Neural cell (in vitro differentiated cells): ENCODE data around the gene DNAJC18. TPM values are rescaled to one million over a fixed set of nuclear protein-coding genes. Genes with fewer than 3 reads are reported as not detected.

Experiments used
- H2AFZ ChIP-seq: fragments of 200-600, 300-800 bp; sonication (generic), shearing (Covaris generic); 2 replicates; pipeline ENCODE4 v1.6.0; 2014; ENCODE audit warnings: low read depth, mild to moderate bottlenecking, antibody characterized with exemption, low read length, moderate library complexity
- H3F3A ChIP-seq: fragments of 200-600 bp; shearing (Covaris generic); 2 replicates; pipeline ENCODE4 v1.6.1; 2016; ENCODE audit warnings: mild to moderate bottlenecking, moderate library complexity, mixed read lengths, antibody characterized with exemption, low read length; ENCODE audit not compliant: insufficient read depth, poor library complexity, severe bottlenecking
- H3K27ac ChIP-seq: fragments of 200-600, 300-800 bp; sonication (generic), shearing (Covaris generic); 2 replicates; pipeline ENCODE4 v1.5.1; 2014; ENCODE audit warnings: mild to moderate bottlenecking, low read length, moderate library complexity
- H3K27me3 ChIP-seq: fragments of 300-800, 200-600 bp; sonication (generic), shearing (Covaris generic); 2 replicates; pipeline ENCODE4 v1.6.0; 2014; ENCODE audit warnings: mild to moderate bottlenecking, low read depth, low read length, moderate library complexity; ENCODE audit not compliant: insufficient read depth
- H3K36me3 ChIP-seq: fragments of 300-800, 200-600 bp; sonication (generic), shearing (Covaris generic); 2 replicates; pipeline ENCODE4 v1.5.1; 2014; ENCODE audit warnings: mild to moderate bottlenecking, antibody characterized with exemption, low read length, moderate library complexity; ENCODE audit not compliant: insufficient read depth
- H3K4me2 ChIP-seq: fragments of 300-800, 200-600 bp; sonication (generic), shearing (Covaris generic); 2 replicates; pipeline ENCODE4 v1.6.0; 2014; ENCODE audit warnings: mild to moderate bottlenecking, low read length
- H3K4me3 ChIP-seq: fragments of 300-800, 200-600 bp; sonication (generic), shearing (Covaris generic); 2 replicates; pipeline ENCODE4 v1.5.1; 2014; ENCODE audit warnings: mild to moderate bottlenecking, low read length, moderate library complexity
- H3K79me2 ChIP-seq: fragments of 200-600 bp; shearing (Covaris generic); replicated peaks from 2 replicates; pipeline ENCODE4 v1.6.0; 2014; ENCODE audit warnings: mild to moderate bottlenecking, low read length, moderate library complexity; ENCODE audit not compliant: insufficient read depth
- H3K9ac ChIP-seq: fragments of 300-800, 200-600 bp; sonication (generic), shearing (Covaris generic); 2 replicates; pipeline ENCODE4 v1.6.1; 2016; ENCODE audit warnings: mild to moderate bottlenecking, low read length, mixed read lengths
- H3K9me2 ChIP-seq: fragments of 200-600 bp; shearing (Covaris generic); 2 replicates; pipeline ENCODE4 v1.6.1; 2016; ENCODE audit warnings: mild to moderate bottlenecking, low read length, mixed read lengths; ENCODE audit not compliant: insufficient read depth
- H3K9me3 ChIP-seq: fragments of 200-600, 300-800 bp; sonication (generic), shearing (Covaris generic); 2 replicates; pipeline ENCODE4 v1.6.1; 2016; ENCODE audit warnings: mild to moderate bottlenecking, mixed run types, low read length, moderate library complexity, mixed read lengths
- H4K20me1 ChIP-seq: fragments of 200-600 bp; shearing (Covaris generic); 2 replicates; pipeline ENCODE4 v1.6.1; 2016; ENCODE audit warnings: mild to moderate bottlenecking, mixed run types; ENCODE audit not compliant: insufficient read depth
- CTCF ChIP-seq: fragments of 450-650 bp; IDR thresholded peaks from 2 replicates; pipeline ENCODE4 v1.5.1; 2014; ENCODE audit warnings: antibody characterized with exemption, mild to moderate bottlenecking, moderate library complexity; ENCODE audit not compliant: poor library complexity, severe bottlenecking
- EP300 ChIP-seq: fragments of 450-650 bp; conservative IDR thresholded peaks from 2 replicates; pipeline ENCODE4 v1.6.1; 2014; ENCODE audit warnings: antibody characterized with exemption, mild to moderate bottlenecking, moderate library complexity; ENCODE audit not compliant: poor library complexity, severe bottlenecking
- EZH2 ChIP-seq: fragments of 200-600, 300-800 bp; shearing (Covaris generic), sonication (generic); IDR thresholded peaks from 2 replicates; pipeline ENCODE4 v1.6.1; 2014; ENCODE audit warnings: antibody characterized with exemption, low read length, borderline replicate concordance, mild to moderate bottlenecking; ENCODE audit not compliant: insufficient read depth, poor library complexity, severe bottlenecking
- MXI1 ChIP-seq: fragments of 450-650 bp; conservative IDR thresholded peaks from 2 replicates; pipeline ENCODE4 v1.6.1; 2014; ENCODE audit warnings: antibody characterized with exemption, mild to moderate bottlenecking; ENCODE audit not compliant: poor library complexity, severe bottlenecking
- POLR2AphosphoS5 ChIP-seq: IDR thresholded peaks from 2 replicates; pipeline ENCODE4 v1.6.1; 2012
- RAD21 ChIP-seq: fragments of 450-650 bp; conservative IDR thresholded peaks from 2 replicates; pipeline ENCODE4 v1.6.1; 2014; ENCODE audit warnings: antibody characterized with exemption, mild to moderate bottlenecking, moderate library complexity
- REST ChIP-seq: IDR thresholded peaks from 2 replicates; pipeline ENCODE4 v1.6.1; 2012; ENCODE audit warnings: borderline replicate concordance
- SMC3 ChIP-seq: fragments of 450-650 bp; conservative IDR thresholded peaks from 2 replicates; pipeline ENCODE4 v1.6.1; 2014; ENCODE audit warnings: antibody characterized with exemption, mild to moderate bottlenecking, moderate library complexity; ENCODE audit not compliant: poor library complexity
- TAF1 ChIP-seq: IDR thresholded peaks from 2 replicates; pipeline ENCODE4 v1.6.1; 2012; ENCODE audit warnings: low read depth
- polyA plus RNA-seq: library from polyadenylated mRNA; depleted of rRNA; stranded (reverse); fragments of >200 nt; gene quantifications from 2 replicates; pipeline ENCODE4 v1.2.3, GENCODE V29; 2014

DNAJC18 gene
- polyA plus RNA-seq, 1 donor from 2014 or later = 44.4 TPM

GRCh38 chr5:139369181-139369580, 70.1 kb downstream of the DNAJC18 start:
- Histone ChIP-seq H4K20me1 (no peaks in the 10 kb centered on the region), H3K9ac (no peak overlapping the region), H3K4me3 (no peak overlapping the region), H3K36me3 (peaks cover 16% of the 10 kb centered on the region), H3K27me3 (no peaks in the 10 kb centered on the region), H3K27ac (no peak overlapping the region), H3K4me2 (no peak overlapping the region), H3K79me2 (no peaks in the 10 kb centered on the region), H3K9me2 (no peaks in the 10 kb centered on the region), H2AFZ (no peak overlapping the region), H3F3A (no peaks in the 10 kb centered on the region), H3K9me3 (no peaks in the 10 kb centered on the region)
- TF ChIP-seq REST = no peak
- no peak for TF ChIP-seq POLR2AphosphoS5
- no peak for TF ChIP-seq CTCF
- no peak for TF ChIP-seq EZH2
- no peak for TF ChIP-seq RAD21
- TF ChIP-seq EP300 = no peak
- no peak for TF ChIP-seq SMC3
- TF ChIP-seq MXI1 = no peak
- TF ChIP-seq TAF1 = no peak

GRCh38 chr5:139368613-139369012, 70.7 kb downstream of the DNAJC18 start:
- Histone ChIP-seq H2AFZ (no peak overlapping the region), H3K36me3 (peaks cover 21% of the 10 kb centered on the region), H3K79me2 (no peaks in the 10 kb centered on the region), H3K9me2 (no peaks in the 10 kb centered on the region), H3K27ac (no peak overlapping the region), H3F3A (no peaks in the 10 kb centered on the region), H4K20me1 (no peaks in the 10 kb centered on the region), H3K4me2 (no peak overlapping the region), H3K4me3 (no peak overlapping the region), H3K27me3 (no peaks in the 10 kb centered on the region), H3K9ac (no peak overlapping the region), H3K9me3 (no peaks in the 10 kb centered on the region)
- TF ChIP-seq EP300 = no peak
- no peak for TF ChIP-seq CTCF
- no peak for TF ChIP-seq TAF1
- TF ChIP-seq EZH2 = no peak
- no peak for TF ChIP-seq REST
- no peak for TF ChIP-seq POLR2AphosphoS5
- no peak for TF ChIP-seq SMC3
- TF ChIP-seq RAD21 = no peak
- TF ChIP-seq MXI1 = no peak
